PC-9 (cell line): ENCODE data around the gene EGLN2. TPM values are rescaled to one million over a fixed set of nuclear protein-coding genes. Genes with fewer than 3 reads are reported as not detected.
"Not testable (repeated sequence)": the region's sequence is repeated elsewhere in the genome, so short reads cannot be mapped to it uniquely, and the experiment has no call there.

ENCODE experiments used
- BruUV-seq: library from RNA; stranded (reverse); fragments of 400-500 nt; replicated peaks from 2 replicates; lab custom pipeline; 2021; lab: Mats Ljungman, UMichigan
- CTCF ChIA-PET: fragments of 300-600 bp; sonication (Branson Sonifier 250); formaldehyde crosslinking; loops from one replicate; lab custom pipeline; 2022; ENCODE audit warnings: antibody characterized with exemption; lab: Charles Lee
- POLR2A ChIA-PET: fragments of 300-600 bp; sonication (Branson Sonifier 250); formaldehyde crosslinking; loops from one replicate; lab custom pipeline; 2022; ENCODE audit warnings: antibody characterized with exemption; ENCODE audit not compliant: unreplicated experiment; lab: Charles Lee
- DNase-seq, 2 experiments: peaks; one replicate each; pipeline versions ENCODE4 v3.0.0 to v3.0.0-alpha.2; 2015 to 2022; ENCODE audit warnings: mixed read lengths in 1 of 2
- H2AFZ ChIP-seq: fragments of 200-600 bp; sonication (generic); 2 replicates; pipeline ENCODE4 v1.8.1; 2017; ENCODE audit warnings: antibody characterized with exemption
- H3F3A ChIP-seq: fragments of 200-600 bp; sonication (generic); 2 replicates; pipeline ENCODE4 v1.8.1; 2017; ENCODE audit warnings: antibody characterized with exemption, mild to moderate bottlenecking, low read depth; ENCODE audit not compliant: insufficient read depth
- H3K27ac ChIP-seq: fragments of 200-600 bp; sonication (generic); 2 replicates; pipeline ENCODE4 v1.6.1; 2016; ENCODE audit warnings: mixed run types
- H3K27me3 ChIP-seq: fragments of 200-600 bp; sonication (generic); 2 replicates; pipeline ENCODE4 v1.6.1; 2016; ENCODE audit warnings: low read depth, mixed run types; ENCODE audit not compliant: insufficient read depth
- H3K36me3 ChIP-seq: fragments of 200-600 bp; sonication (generic); 2 replicates; pipeline ENCODE4 v1.6.1; 2016; ENCODE audit warnings: low read depth, mixed run types
- H3K4me1 ChIP-seq: fragments of 200-600 bp; sonication (generic); replicated peaks from 2 replicates; pipeline ENCODE4 v1.6.1; 2016; ENCODE audit warnings: mixed run types; ENCODE audit not compliant: insufficient read depth
- H3K4me2 ChIP-seq: fragments of 200-600 bp; sonication (generic); 2 replicates; pipeline ENCODE4 v1.6.1; 2017; ENCODE audit warnings: mixed run types
- H3K4me3 ChIP-seq: fragments of 200-600 bp; sonication (generic); 2 replicates; pipeline ENCODE4 v1.6.1; 2016; ENCODE audit warnings: mixed run types
- H3K79me2 ChIP-seq: fragments of 200-600 bp; sonication (generic); 2 replicates; pipeline ENCODE4 v1.6.1; 2017; ENCODE audit warnings: low read depth, mixed run types
- H3K9me2 ChIP-seq: fragments of 200-600 bp; sonication (generic); 2 replicates; pipeline ENCODE4 v1.8.1; 2017; ENCODE audit warnings: mild to moderate bottlenecking; ENCODE audit not compliant: insufficient read depth
- H3K9me3 ChIP-seq: fragments of 200-600 bp; sonication (generic); 2 replicates; pipeline ENCODE4 v1.8.1; 2016; ENCODE audit warnings: low read depth; ENCODE audit not compliant: insufficient read depth
- H4K20me1 ChIP-seq: fragments of 200-600 bp; sonication (generic); 2 replicates; pipeline ENCODE4 v1.8.1; 2017; ENCODE audit not compliant: insufficient read depth
- EZH2 ChIP-seq: fragments of 200-600 bp; sonication (generic); IDR thresholded peaks from 2 replicates; pipeline ENCODE4 v1.8.0; 2017; ENCODE audit warnings: antibody characterized with exemption, low read depth
- intact Hi-C: fragments of 100-400 bp; cut with micrococcal nuclease; formaldehyde crosslinking; loops from one replicate; pipeline ENCODE4 v1.10.0; 2022; ENCODE audit not compliant: unreplicated experiment
- total RNA-seq: library from RNA; stranded (reverse); gene quantifications from 2 replicates; pipeline ENCODE4 v1.2.3, GENCODE V29; 2021
- TF ChIP-seq, protein P1 (sequence below): fragments of 200-600 bp; sonication (generic); conservative IDR thresholded peaks from 2 replicates; pipeline ENCODE4 v1.6.1; 2017; ENCODE audit warnings: mixed run types, antibody characterized with exemption, mild to moderate bottlenecking, moderate library complexity

Gene EGLN2
- total RNA-seq, 1 experiment from 2014 or later = 78.4 TPM

DNA sequence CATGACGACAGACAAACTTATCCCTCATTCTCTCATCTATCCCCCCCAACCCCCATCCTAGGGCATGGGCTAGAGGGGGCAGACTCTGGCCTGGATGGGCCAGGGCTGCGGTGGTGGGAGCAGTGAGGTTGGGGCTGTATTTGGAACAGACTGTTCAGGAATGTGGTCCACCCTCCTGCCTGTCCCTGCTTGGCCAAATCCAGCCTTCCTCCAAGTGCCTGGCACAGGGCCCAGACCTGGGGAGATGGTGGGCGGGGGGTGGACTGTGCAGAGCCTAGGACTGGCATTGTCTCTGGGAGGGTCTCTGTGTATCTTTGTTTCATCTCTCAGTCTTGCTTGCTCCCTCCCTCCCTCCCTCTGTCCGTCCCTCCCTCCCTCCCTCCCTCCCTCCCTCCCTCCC, 14.2 kb downstream of the EGLN2 start:
- no TSS peak for BruUV-seq
- intact Hi-C loops = loop anchor here (5.0 kb wide), 1 partner anchor 61 kb away; the partner anchor contains the start of genes ACTMAP and SNRPA
- Histone ChIP-seq H3K9me2 (no peaks in the 10 kb centered on the region), H3K79me2 (no peaks in the 10 kb centered on the region), H3F3A (no peaks in the 10 kb centered on the region; the same call in 1 of the 2 replicates), H3K27ac (no peak overlapping the region), H3K4me2 (no peak overlapping the region), H3K36me3 (no peaks in the 10 kb centered on the region), H3K4me3 (no peak overlapping the region), H3K9me3 (no peaks in the 10 kb centered on the region), H3K4me1 (no peaks in the 10 kb centered on the region), H2AFZ (no peak overlapping the region), H3K27me3 (no peaks in the 10 kb centered on the region), H4K20me1 (no peaks in the 10 kb centered on the region)
- ChIA-PET POLR2A (no interaction called here), CTCF (no interaction called here)
- DNase-seq = peak in 1 of 2 experiments; percentile 48
- no peak for TF ChIP-seq EZH2
- TF ChIP-seq, protein P1, sequence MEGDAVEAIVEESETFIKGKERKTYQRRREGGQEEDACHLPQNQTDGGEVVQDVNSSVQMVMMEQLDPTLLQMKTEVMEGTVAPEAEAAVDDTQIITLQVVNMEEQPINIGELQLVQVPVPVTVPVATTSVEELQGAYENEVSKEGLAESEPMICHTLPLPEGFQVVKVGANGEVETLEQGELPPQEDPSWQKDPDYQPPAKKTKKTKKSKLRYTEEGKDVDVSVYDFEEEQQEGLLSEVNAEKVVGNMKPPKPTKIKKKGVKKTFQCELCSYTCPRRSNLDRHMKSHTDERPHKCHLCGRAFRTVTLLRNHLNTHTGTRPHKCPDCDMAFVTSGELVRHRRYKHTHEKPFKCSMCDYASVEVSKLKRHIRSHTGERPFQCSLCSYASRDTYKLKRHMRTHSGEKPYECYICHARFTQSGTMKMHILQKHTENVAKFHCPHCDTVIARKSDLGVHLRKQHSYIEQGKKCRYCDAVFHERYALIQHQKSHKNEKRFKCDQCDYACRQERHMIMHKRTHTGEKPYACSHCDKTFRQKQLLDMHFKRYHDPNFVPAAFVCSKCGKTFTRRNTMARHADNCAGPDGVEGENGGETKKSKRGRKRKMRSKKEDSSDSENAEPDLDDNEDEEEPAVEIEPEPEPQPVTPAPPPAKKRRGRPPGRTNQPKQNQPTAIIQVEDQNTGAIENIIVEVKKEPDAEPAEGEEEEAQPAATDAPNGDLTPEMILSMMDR = no peak

DNA sequence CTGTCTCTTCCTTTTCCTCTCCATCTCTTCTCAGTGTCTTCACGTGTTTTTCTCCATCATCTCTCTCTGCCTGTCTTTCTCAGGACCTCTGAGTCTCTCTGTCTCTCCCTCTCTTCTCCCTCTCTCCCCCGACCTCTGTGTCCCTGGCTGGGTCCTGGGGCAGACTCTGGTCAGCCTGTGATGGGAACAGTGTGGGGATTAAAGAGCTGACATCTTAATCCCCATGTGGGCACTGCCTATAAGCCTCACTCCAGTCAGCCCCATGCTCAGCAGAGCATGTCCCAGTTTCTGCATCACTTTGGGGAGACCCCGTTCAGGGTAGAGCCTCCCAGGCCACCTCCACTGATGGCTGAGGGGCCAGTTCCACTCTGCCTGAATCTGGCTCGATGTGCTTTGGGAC, 16.2 kb downstream of the EGLN2 start:
- H4K20me1 ChIP-seq = no peaks in the 10 kb centered on the region
- no peaks in the 10 kb centered on the region for H3K9me3 ChIP-seq
- CTCF ChIA-PET = interaction anchor here (0.6 kb wide), 1 partner anchor 213 kb away, joined by 18 read pairs; no protein-coding TSS in a partner anchor
- H3K27ac ChIP-seq = no peak overlapping the region
- 0 out of 2 replicates have a peak, but pooled peaks cover 5% of the 10 kb centered on the region for H3K4me1 ChIP-seq
- no TSS peak for BruUV-seq
- no peaks in the 10 kb centered on the region for H3K36me3 ChIP-seq
- H2AFZ ChIP-seq = no peak overlapping the region
- POLR2A ChIA-PET = no interaction called here
- H3K4me3 ChIP-seq = no peak overlapping the region
- TF ChIP-seq, protein P1 = no peak
- TF ChIP-seq EZH2 = no peak
- intact Hi-C loops = no loop called here
- DNase-seq = no peak
- H3K4me2 ChIP-seq = no peak overlapping the region
- H3K27me3 ChIP-seq = no peaks in the 10 kb centered on the region
- no peaks in the 10 kb centered on the region for H3K79me2 ChIP-seq
- peaks cover 5% of the 10 kb centered on the region for H3F3A ChIP-seq
- no peaks in the 10 kb centered on the region for H3K9me2 ChIP-seq

DNA sequence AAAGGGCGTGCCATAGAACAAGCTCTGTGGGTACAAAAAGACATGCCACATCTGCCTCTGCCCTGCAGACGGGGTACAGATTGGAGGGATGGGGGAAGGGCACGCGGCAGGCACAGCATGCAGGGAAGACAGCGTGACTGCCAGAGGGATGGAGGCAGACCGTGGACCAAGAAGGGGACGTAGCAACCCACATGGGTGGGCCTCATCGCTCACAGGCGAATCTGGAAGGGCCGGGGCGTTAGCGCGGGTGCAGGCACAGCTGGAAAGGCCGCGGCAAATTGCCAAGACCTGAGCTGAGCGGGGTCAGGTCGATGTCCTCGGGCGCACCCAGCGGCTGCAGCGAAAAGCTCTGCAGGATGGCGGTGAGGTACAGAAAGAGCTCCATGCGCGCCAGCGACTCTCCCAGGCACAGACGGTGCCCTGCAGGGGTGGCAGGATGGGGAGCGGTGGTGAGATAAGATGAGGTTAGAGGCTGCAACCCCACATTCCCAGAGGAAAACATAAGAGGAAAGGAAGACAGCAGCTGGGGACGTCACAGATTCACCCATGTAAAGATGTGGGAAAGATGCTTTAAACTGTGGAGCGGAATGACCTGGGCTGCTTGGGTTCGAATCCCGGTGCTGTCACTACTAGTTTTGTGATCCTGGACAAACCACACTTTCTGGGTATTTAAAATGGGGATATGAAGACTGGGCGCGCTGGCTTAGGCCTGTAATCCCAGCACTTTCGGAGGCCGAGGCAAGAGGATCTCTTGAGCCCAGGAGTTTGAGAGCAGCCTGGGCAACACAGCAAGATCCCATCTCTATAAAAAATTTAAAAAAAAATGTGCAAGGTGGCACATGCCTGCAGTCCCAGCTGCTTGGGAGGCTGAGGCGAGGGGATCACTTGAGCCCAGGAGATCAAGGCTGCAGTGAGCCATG, 19.7 kb downstream of the EGLN2 start:
- BruUV-seq, H3K4me1 ChIP-seq, H3K27ac ChIP-seq, H3K79me2 ChIP-seq, POLR2A ChIA-PET, H3K9me2 ChIP-seq, H4K20me1 ChIP-seq, H3K4me3 ChIP-seq, H3F3A ChIP-seq, H2AFZ ChIP-seq, H3K36me3 ChIP-seq, H3K27me3 ChIP-seq, H3K9me3 ChIP-seq: not testable (repeated sequence)
- intact Hi-C loops = loop anchor here (1.0 to 2.0 kb wide), 2 partner anchors 156 to 326 kb away; no protein-coding TSS in a partner anchor
- peak in 1 of 2 experiments; percentile 70 for DNase-seq
- CTCF ChIA-PET = interaction anchor here (0.7 to 1.2 kb wide), 4 partner anchors 13 to 364 kb away, joined by 3 to 5 read pairs (median 4); partner anchors contain the start of gene RAB4B
- H3K4me2 ChIP-seq = peak overlapping the region; percentile 62
